Thymus (tissue), 11 donors: ENCODE data around the gene MAGEC1. TPM values are rescaled to one million over a fixed set of nuclear protein-coding genes. Genes with fewer than 3 reads are reported as not detected.

Experiments used
- DNase-seq, 9 donors: peaks; one replicate each; pipeline ENCODE4 v3.0.0-alpha.2; 2013; ENCODE audit warnings: low spot score in 9 of 9, low read depth in 6 of 9, missing footprints in 1 of 9
- H3K27ac ChIP-seq, 2 donors: one replicate each; pipeline ENCODE4 v1.5.1; 2013; ENCODE audit warnings: control low read depth in 1 of 2, low read depth in 1 of 2, low read length in 1 of 2, mild to moderate bottlenecking in 1 of 2, moderate library complexity in 1 of 2
- H3K27me3 ChIP-seq, 2 donors: one replicate each; pipeline ENCODE4 v1.5.1; 2013; ENCODE audit warnings: low read length in 1 of 2; ENCODE audit not compliant: control insufficient read depth in 2 of 2, insufficient read depth in 1 of 2
- H3K36me3 ChIP-seq, 2 donors: one replicate each; pipeline ENCODE4 v1.5.1; 2013; ENCODE audit warnings: low read length in 1 of 2, mild to moderate bottlenecking in 1 of 2, moderate library complexity in 1 of 2; ENCODE audit not compliant: control insufficient read depth in 2 of 2, insufficient read depth in 2 of 2
- H3K4me1 ChIP-seq, 2 donors: one replicate each; pipeline ENCODE4 v1.5.1; 2013; ENCODE audit warnings: low read length in 2 of 2; ENCODE audit not compliant: control insufficient read depth in 2 of 2, insufficient read depth in 2 of 2
- H3K4me3 ChIP-seq, 2 donors: one replicate each; pipeline ENCODE4 v1.5.1; 2013; ENCODE audit warnings: low read length in 2 of 2, control low read depth in 1 of 2, mild to moderate bottlenecking in 1 of 2
- H3K9me3 ChIP-seq, 2 donors: one replicate each; pipeline ENCODE4 v1.5.1; 2013; ENCODE audit warnings: low read length in 1 of 2, mild to moderate bottlenecking in 1 of 2; ENCODE audit not compliant: control insufficient read depth in 2 of 2, insufficient read depth in 1 of 2
- WGBS: extraction: QIAGEN DNeasy Blood & Tissue Kit; methylation state at CpG from one replicate; pipeline ENCODE4 v1.1.7; 2013; 5-methylcytosine and 5-hydroxymethylcytosine counted together
- polyA plus RNA-seq: library from polyadenylated mRNA; stranded (reverse); fragments of 200-250 nt; gene quantifications from one replicate; pipeline ENCODE4 v1.2.3, GENCODE V29; 2013
- total RNA-seq: library from RNA; stranded (reverse); fragments of 120-200 nt; gene quantifications from one replicate; pipeline ENCODE4 v1.2.4, GENCODE V29; 2013
- donor health status: healthy.

Gene MAGEC1
- total and polyA plus RNA-seq, 2 donors = not detected

DNA sequence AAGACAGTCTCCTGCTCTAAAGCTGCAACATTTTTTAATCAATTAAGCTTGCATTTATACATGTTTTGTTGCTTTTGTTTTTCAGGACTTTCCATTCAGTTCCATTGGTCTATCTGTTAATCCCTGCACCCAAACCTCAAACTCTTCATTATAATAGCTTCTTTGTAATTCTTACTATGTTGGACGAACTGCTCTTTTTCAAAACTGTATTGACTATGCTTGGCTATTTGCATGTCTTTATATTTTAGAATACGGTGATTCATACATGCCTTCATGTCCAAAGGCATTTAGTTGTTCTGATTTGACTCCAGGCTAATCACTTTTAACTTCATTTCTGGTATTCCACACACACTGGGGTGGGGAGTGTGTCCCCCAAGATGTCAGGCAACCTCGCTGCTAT is 14.1 kb downstream of the MAGEC1 start:
- H3K27me3 ChIP-seq = no peaks in the 10 kb centered on the region
- H3K27ac ChIP-seq = no peak overlapping the region
- no peaks in the 10 kb centered on the region for H3K9me3 ChIP-seq
- H3K4me1 ChIP-seq = no peaks in the 10 kb centered on the region
- 81% methylated on average over 3 of the region's 3 CpGs for WGBS
- no peak overlapping the region for H3K4me3 ChIP-seq
- H3K36me3 ChIP-seq = no peaks in the 10 kb centered on the region
- DNase-seq = no peak

DNA sequence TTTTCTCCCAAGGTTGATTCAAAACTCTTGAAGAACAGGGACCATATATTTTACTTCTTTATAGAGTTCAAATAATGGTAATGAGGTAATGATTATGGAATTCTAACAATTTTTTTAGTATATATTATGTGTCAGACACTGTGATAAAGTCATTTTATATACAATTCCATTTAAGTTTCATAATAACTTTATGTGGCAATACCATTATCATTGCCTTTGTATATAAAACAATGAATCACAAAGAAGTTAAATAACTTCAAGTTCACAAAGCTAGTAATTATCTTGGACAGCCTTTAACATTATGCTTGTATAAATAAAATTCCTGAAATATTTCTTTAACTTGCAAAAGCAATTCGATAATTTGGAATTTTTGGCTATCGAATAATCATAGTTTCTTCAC is 20.6 kb downstream of the MAGEC1 start:
- H3K9me3 ChIP-seq = no peaks in the 10 kb centered on the region
- WGBS = 87% methylated on average over 2 of the region's 2 CpGs
- H3K36me3 ChIP-seq = no peaks in the 10 kb centered on the region
- H3K27me3 ChIP-seq = no peaks in the 10 kb centered on the region
- H3K27ac ChIP-seq = no peak overlapping the region
- H3K4me3 ChIP-seq = no peak overlapping the region
- no peak for DNase-seq
- H3K4me1 ChIP-seq = no peaks in the 10 kb centered on the region

- no peaks in the 10 kb centered on the region for H3K27me3 ChIP-seq
- WGBS = 82% methylated on average over 3 of the region's 3 CpGs
These were observed 24.7 kb downstream of the MAGEC1 start for GRCh38 chrX:141928432-141928831.

DNA sequence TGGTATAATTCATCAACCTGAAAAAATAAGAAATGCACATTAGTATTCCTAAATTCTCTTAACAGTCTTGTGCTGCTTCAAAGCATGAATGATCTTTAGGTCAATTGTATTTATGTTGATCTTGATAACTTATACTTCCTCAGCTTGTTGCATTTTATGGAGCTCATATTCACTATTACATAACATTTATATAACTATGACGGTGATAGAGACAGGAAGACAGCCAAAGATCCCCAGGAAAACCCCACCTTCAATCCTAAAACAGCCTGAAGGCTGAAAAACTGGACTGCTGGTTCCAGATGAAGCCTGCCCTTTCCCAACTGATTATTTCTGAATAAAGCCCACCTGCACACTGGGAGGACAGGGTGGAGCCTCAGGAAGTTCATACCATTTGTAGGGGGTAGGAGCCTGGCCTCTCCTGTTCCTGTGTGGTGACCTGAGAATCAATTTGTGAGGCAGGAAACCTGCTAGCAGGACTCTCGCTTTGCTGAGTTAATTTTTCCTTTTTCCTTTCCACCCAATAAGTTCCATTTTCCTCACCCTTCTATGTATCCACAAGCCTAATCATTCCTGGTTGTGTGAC is 30.5 kb downstream of the MAGEC1 start:
- Histone ChIP-seq H3K4me1 (no peaks in the 10 kb centered on the region), H3K36me3 (no peaks in the 10 kb centered on the region), H3K4me3 (no peak overlapping the region), H3K27ac (no peak overlapping the region), H3K9me3 (peaks cover 0 to 4% of the 10 kb centered on the region in 2 donors), H3K27me3 (no peaks in the 10 kb centered on the region)
- DNase-seq = no peak
- WGBS = 79% methylated on average over 2 of the region's 2 CpGs

More at GRCh38 chrX:141928432-141928831, 24.7 kb downstream of the MAGEC1 start:
- Histone ChIP-seq H3K4me1 (no peaks in the 10 kb centered on the region), H3K27ac (no peak overlapping the region), H3K4me3 (no peak overlapping the region), H3K36me3 (no peaks in the 10 kb centered on the region), H3K9me3 (peaks cover 0 to 4% of the 10 kb centered on the region in 2 donors)
- no peak for DNase-seq

DNA sequence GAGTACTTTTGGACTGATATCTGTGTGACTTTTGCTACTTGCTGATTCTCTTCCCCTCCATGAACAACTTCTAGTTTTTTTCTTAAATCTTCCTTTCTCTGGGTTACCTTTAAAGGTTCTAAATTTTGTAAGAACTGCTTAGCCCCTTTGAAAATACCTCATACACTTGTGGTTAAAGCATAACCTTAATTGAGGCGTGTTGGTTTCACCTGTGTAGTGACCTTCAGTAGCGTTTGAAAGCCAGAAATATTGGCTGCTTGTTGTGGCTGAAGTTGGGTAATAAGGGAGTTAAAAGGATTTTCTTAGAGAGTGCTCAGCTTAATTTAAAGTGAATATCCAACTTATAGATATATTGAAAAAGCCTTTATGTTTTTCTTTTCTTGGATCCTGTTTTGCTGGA is 32.0 kb downstream of the MAGEC1 start:
- Histone ChIP-seq H3K9me3 (peaks cover 0 to 4% of the 10 kb centered on the region in 2 donors), H3K27ac (no peak overlapping the region), H3K36me3 (no peaks in the 10 kb centered on the region), H3K27me3 (no peaks in the 10 kb centered on the region), H3K4me1 (no peaks in the 10 kb centered on the region), H3K4me3 (no peak overlapping the region)
- DNase-seq = no peak
- WGBS = 94% methylated on average over 2 of the region's 2 CpGs

GRCh38 chrX:141936080-141936479 is 32.4 kb downstream of the MAGEC1 start:
- no peaks in the 10 kb centered on the region for H3K36me3 ChIP-seq
- no peaks in the 10 kb centered on the region for H3K27me3 ChIP-seq
- no peak for DNase-seq
- 96% methylated on average over 1 of the region's 1 CpG for WGBS
- no peak overlapping the region for H3K27ac ChIP-seq
- no peaks in the 10 kb centered on the region for H3K4me1 ChIP-seq
- no peak overlapping the region for H3K4me3 ChIP-seq
- peaks cover 0 to 4% of the 10 kb centered on the region in 2 donors for H3K9me3 ChIP-seq

GRCh38 chrX:141941234-141941633 is 37.5 kb downstream of the MAGEC1 start:
- Histone ChIP-seq H3K27ac (no peak overlapping the region), H3K4me3 (no peak overlapping the region), H3K36me3 (no peaks in the 10 kb centered on the region), H3K27me3 (no peaks in the 10 kb centered on the region), H3K4me1 (no peaks in the 10 kb centered on the region), H3K9me3 (no peaks in the 10 kb centered on the region)
- WGBS = 96% methylated on average over 2 of the region's 2 CpGs
- DNase-seq = no peak

DNA sequence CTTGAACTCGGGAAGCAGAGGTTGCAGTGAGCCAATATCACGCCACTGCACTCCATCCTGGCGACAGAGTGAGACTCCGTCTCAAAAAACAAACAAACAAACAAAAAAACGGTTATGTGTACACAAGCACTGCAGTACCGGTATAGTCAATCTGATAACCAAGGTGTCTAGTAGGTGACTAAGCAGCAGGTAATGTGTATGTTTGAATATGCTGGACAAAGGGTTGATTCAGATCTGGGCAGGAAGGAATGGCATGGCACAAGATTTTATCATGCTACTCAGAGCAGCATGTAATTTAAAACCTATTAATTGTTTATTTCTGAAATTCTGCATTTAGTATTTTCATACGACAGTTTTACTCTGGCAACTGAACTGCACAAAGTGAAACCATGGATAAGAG is 41.7 kb downstream of the MAGEC1 start:
- DNase-seq = no peak
- 82% methylated on average over 7 of the region's 7 CpGs for WGBS
- Histone ChIP-seq H3K4me1 (no peaks in the 10 kb centered on the region), H3K27ac (no peak overlapping the region), H3K9me3 (no peaks in the 10 kb centered on the region), H3K4me3 (no peak overlapping the region), H3K36me3 (no peaks in the 10 kb centered on the region), H3K27me3 (no peaks in the 10 kb centered on the region)

DNA sequence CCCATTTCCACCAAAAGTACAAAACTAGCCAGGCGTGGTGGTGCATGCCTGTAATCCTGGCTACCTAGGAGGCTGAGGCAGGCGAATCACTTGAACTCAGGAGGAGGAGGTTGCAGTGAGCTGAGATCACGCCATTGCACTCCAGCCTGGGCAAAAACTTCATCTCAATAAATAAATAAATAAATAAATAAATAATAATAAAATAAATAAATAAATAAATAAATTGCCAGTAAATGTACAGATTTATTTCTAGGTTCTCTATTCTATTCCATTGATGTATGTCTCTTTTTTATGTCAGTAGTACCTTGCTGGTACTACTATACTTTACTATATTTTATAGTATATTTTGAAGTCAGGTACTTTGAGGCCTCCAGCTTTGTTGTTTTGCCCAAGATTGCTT is 43.7 kb downstream of the MAGEC1 start:
- H3K4me1 ChIP-seq = no peaks in the 10 kb centered on the region
- H3K27ac ChIP-seq = no peak overlapping the region
- no peak overlapping the region for H3K4me3 ChIP-seq
- DNase-seq = no peak
- peaks cover 0 to 7% of the 10 kb centered on the region in 2 donors for H3K9me3 ChIP-seq
- H3K36me3 ChIP-seq = no peaks in the 10 kb centered on the region
- 90% methylated on average over 3 of the region's 3 CpGs for WGBS
- no peaks in the 10 kb centered on the region for H3K27me3 ChIP-seq
